Fibroblast of skin of abdomen (primary cell): Measurements from ENCODE around the gene ENO2.

Source experiments
- DNase-seq: peaks from one replicate; pipeline ENCODE4 v3.0.0-alpha.2; 2013

ENO2 gene

DNA sequence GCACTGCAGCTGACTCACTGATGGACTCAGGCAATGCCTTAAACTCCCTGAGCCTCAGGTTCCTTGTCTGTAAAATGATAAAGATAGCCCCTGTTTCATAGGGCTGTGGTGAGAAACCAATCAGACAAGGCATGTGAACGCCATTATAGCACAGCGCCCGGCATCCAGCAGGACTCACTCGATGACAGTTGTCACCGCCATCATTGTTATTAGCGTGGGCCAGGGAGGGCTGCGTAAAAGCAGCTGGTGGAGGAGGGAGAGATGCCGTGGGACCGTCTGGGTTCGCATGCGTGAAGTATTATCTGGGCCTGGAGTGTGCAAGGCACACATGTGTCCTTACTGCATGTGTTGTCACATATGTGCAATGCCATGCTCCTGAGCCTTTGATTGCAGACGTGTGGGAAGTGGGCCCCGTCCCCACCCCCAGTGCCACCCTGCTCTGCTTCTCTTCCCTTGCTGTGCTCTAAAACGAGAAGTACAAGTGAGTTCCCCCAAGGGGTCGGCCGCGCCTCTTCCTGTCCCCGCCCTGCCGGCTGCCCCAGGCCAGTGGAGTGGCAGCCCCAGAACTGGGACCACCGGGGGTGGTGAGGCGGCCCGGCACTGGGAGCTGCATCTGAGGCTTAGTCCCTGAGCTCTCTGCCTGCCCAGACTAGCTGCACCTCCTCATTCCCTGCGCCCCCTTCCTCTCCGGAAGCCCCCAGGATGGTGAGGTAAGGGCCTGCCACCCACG lies 36.6 kb downstream of the ENO2 start, which contains the start of gene PTPN6:
TSS of gene PTPN6 (plus strand) at position 546 of the 730 bp plus-strand sequence. CDS start at position 703, 157 bp downstream.
- no peak for DNase-seq

DNA sequence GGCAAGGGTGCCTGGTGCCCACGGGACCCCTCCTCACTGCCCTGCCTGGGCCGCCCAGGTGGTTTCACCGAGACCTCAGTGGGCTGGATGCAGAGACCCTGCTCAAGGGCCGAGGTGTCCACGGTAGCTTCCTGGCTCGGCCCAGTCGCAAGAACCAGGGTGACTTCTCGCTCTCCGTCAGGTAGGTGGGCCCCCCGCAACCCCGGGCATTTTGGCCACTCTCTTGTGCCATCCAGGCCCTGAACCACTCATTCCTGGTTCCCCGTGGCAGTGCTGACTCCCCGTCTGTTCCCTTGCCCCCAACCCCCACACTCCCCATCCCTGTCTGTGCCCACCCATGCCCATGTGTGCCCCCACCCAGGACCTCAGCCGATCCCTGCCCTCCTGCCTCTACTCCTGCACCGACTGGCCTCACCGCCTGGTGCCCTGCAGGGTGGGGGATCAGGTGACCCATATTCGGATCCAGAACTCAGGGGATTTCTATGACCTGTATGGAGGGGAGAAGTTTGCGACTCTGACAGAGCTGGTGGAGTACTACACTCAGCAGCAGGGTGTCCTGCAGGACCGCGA lies 37.3 kb downstream of the ENO2 start:
- no peak for DNase-seq

DNA sequence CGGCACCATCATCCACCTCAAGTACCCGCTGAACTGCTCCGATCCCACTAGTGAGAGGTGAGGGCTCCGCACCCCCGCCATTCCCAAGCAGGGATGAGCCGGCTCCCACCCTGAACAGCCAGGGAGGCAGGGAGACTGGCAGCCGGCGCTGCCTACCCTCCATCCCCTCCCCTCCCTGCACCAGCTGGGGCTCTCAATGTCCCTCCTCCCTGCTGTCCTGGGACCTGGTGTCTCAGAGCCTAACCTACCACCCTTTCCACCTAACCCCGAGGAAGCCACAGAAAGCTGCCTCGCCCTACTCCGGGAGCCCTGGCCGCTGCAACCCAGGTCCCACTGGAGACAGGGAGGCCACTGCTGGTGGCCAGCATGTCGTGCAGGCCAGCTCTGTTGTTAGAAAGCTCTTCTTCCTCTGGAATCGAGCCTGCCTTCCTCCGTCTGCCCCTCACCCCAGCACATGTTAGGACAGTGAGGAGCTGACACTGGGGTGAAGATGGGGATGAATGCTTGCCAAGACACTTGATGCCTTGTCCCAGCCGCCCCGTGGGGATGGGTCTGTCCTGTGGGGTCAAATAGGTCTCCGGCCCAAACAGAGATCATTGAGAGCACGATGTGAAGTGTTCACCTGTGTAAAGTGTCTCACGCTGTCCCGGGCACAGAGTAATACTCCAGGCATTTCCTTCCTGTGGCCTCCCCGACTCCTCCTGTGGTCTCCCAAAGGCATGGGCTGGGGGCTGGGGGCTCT lies 37.9 kb downstream of the ENO2 start:
- DNase-seq = no peak

DNA sequence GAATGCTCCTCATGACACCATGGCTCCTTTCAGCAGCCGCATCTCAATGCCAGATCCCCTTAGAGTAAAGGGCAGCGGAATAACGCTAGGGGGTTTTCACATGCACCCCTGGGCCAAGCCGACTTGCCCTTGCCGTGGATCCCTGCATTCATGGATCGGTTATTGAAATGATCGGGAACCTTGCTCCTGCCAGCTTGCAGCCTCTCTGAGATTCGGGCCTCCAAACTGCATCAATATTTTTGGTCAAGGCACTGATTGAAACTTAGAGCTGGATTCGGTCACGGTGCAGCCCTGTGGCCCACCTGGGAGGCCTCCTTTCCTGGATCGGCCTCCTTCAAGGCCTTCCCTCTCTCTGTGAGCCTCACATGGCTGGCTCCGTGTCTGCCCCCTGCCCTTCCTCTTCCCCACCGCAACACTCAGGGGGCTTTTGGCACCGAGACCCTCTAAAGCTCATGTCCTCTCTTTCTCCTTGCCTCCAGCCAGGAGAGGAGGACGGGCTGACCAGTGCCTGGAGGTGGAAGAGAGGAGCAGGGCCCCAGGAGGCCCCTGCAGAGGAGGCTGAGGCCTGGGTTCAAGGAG lies 38.6 kb downstream of the ENO2 start:
- no peak for DNase-seq

DNA sequence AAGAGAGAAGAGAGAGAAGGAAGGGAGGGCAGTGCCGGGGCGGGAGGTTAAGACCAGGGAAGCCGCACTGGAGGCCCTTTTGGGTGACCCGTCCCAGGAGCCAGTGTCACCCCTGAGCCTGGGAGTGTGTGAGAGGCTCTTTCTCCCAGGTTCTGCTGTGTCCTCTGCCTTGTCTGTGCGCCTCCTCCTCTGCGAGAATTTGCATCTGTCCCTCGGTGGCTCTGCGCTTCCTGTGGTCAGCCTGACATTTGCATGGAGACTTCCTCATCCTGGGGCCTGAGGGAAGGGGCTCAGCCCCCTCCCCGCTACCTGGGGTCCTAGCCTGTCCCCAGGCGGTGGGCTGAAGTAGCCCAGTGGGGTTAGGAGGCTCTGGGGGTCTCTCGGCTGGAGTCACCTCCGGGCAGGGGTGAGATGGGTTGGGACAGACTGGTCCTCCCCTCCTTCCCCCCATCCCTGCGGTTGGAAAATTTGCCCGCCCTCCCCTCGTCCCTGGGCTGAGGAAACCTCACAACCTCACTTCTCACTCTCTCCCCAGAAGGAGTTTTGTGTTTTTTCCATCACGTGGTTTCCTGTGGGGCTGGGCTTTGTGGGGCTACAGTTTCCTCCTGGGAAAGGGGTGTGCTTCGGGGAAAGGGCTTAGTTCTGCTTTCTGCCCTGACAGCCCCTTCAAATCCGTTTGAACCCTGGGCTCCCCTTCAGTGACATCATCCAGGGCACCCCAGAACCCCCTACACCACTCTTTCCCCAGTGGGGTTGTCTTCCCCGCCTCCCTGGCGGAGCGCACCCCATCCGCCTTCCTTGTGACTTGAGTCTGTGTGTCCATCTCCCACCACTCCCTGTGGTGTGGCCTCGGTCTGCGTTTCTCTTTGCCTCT lies 39.3 kb downstream of the ENO2 start:
- peak; percentile 62 for DNase-seq

DNA sequence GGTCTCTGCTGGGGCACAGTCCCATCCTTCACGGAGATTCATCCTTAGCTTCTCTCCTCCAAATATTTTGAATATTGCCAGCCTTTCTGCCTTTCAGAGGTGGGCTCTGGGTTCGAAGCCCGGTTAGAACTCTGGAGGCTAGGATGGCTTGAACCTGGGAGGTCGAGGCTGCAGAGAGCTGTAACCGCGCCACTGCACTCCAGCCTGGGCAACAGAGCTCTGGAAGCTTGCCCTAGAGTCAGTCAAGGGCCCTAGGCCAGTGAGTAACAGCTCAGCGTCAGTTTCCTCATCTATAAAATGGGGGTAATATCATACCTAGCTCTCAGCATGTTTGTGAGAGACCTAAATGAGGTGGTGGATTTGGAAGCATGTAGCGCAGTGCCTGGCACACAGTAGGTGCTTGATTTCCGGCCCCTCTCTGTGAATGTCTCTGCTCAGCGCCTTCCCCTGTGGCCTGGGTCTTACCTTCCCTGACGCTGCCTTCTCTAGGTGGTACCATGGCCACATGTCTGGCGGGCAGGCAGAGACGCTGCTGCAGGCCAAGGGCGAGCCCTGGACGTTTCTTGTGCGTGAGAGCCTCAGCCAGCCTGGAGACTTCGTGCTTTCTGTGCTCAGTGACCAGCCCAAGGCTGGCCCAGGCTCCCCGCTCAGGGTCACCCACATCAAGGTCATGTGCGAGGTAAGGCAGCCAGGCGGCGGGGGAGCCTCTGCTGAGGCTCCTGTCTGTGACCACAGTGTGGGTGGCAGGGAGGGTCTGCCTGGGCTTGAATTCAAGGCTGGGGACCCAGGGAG lies 40.1 kb downstream of the ENO2 start:
- DNase-seq = no peak

DNA sequence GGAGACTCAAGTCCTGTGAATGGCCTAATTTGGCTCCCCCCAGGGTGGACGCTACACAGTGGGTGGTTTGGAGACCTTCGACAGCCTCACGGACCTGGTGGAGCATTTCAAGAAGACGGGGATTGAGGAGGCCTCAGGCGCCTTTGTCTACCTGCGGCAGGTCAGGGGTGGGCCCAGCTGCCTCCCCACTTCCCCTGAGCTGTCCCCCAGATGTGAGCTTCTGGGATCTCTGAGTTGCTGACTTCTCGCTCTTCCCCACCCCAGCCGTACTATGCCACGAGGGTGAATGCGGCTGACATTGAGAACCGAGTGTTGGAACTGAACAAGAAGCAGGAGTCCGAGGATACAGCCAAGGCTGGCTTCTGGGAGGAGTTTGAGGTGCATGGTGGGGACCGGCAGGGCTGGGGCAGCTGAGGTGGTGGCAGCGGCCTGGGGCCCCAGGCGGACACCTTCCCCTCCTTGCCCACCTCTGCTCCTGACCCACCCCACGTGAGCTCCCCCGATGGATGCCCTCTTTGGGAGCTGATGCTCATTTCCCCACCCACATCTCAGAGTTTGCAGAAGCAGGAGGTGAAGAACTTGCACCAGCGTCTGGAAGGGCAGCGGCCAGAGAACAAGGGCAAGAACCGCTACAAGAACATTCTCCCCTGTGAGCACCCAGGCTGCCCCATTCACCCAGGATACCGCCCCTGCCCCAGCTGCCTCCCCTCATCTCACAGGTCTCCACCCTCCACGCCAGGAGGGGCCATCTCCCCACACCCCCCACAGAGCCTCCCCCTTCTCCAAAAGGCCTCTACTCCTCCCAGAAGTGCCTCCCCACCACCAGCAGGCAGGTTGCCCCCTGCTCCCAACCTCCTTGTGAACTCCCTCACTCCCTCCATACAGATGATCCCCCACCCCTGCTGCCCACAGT lies 41.0 kb downstream of the ENO2 start:
- DNase-seq = no peak

DNA sequence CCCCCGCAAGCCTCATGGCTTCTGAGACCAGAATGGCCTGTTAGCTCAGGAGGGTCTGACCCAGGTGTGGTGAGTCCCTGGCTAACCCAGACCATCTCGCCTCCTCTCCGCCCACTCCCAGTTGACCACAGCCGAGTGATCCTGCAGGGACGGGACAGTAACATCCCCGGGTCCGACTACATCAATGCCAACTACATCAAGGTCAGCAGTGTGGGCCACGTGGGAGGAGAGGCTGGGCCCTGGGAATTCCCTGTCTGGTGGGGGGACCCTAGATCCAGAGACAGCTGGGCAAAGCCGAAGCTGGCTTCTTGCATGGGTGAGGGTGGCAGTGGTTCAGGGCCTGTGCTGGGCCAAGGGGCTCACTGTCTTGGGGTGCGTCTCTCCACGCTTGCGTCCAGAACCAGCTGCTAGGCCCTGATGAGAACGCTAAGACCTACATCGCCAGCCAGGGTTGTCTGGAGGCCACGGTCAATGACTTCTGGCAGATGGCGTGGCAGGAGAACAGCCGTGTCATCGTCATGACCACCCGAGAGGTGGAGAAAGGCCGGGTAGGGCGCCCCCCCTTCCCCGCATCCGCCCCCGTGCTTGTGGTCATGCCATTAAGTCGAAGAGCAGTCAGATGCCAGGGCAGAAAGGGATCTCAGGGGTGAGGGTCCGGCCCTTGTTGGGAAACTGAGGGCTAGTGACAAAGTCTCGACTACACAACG lies 41.8 kb downstream of the ENO2 start:
- DNase-seq = no peak

DNA sequence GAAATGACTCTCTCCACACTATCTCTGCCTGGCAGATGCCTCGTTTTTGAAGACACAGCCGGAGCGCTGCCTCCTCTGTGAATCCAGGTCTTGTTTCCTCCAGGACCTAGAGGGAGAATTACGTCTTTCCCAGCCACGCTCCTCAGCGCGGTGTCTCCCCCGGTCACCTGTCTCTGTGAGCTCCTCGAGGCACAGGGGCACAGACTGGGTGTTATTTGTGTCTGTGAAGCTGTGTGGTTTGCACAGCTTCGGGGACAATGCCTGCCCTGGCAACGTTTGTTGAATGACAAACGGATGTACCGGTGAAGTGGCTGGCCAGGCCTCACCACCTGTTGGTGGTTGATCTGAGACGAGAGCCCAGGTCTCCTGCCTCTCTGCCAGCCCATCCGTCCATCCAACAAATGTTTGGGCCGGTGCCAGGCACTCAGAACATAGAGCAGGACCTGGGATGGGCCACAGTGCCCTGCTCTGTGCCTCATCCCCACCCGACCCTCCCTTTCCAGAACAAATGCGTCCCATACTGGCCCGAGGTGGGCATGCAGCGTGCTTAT lies 42.8 kb downstream of the ENO2 start:
- no peak for DNase-seq

DNA sequence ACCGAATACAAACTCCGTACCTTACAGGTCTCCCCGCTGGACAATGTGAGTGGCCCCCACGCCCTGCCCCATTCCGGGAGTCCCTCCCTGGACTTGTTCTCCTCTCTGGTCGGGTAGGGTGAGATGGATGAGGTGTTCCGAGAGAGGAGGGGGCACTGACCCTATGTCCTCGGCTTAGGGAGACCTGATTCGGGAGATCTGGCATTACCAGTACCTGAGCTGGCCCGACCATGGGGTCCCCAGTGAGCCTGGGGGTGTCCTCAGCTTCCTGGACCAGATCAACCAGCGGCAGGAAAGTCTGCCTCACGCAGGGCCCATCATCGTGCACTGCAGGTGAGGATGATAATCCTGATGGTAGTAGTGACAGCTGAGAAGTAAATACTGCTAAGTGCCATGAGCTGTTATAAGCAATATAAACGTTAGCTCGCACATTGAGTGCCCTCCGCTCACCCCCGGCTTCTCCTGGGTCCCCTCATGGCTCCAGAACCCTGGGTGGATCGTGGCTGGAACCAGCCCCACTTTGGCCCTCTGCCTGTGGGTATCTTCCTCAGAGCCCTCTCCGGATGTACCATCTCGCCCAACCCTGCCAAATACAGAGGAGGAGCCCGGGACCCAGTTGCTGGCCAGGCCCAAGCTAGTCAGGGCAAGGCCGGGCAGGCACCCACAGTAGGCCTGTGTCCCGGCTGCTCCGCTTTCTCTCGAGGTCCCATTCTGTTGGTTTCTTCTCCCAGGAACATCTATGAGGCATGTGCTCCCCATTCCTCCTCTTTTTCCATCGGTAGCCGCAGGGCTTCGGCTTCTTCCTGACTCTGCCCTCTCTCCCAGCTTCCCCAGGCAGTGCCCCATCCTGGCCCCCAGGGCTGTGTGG lies 43.6 kb downstream of the ENO2 start:
- no peak for DNase-seq

DNA sequence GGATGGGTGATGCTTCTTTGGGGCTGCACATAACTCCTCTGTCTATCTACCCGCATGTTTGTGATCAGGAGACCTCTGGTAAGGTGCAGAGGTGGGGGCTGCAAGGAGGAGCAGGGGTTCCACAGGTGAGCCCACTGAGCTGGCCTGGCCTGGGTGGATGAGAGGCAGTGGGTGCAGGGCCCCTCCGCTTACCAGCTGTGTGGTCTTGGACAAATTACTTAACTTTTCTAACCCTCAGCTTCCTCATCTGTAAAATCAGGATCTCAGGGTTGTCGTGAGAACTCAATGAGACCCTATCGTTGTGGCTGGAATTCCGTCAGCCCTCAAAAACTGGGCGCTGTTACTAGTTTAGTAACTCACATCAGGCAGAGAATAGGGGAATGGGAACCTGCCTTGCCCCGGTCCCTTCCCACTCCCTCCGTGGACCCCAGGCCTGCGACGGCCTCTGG lies 44.3 kb downstream of the ENO2 start:
- DNase-seq = no peak

DNA sequence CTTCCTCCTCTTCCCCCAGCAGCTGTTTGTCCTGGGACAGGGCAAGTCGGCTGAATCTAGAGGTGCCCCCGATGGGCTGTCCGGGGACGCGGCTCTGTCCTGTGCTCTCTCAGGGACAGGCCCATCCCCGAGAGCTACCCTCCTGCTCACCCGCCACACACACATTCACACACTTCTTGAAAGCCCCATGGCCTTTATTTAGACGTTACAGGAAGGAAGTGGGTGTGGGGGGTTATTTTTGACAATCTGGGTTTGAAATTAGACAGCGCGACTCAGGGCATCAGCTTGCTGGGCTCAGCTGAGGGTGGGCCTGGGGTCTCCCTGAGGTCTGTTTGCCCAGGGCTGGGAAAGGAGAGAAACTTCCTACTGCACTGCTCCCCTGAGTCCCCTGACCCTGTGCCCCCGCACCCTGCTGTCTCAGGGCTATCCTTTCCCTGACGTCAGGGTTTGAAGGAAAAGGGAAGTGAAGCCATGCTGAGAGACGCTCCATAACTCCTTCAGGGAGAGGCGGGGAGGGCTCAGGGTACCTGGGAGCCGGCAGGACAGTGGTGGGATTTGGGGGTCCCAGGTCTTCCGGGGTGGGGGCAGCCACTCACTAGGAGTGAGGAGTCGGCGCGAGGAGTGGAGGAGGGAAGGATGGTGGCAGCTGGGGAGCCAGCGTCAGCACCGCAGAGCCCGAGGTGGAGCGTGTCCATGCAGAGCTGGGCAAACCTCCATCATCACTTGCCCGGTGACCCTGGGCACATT lies 44.9 kb downstream of the ENO2 start:
- no peak for DNase-seq

DNA sequence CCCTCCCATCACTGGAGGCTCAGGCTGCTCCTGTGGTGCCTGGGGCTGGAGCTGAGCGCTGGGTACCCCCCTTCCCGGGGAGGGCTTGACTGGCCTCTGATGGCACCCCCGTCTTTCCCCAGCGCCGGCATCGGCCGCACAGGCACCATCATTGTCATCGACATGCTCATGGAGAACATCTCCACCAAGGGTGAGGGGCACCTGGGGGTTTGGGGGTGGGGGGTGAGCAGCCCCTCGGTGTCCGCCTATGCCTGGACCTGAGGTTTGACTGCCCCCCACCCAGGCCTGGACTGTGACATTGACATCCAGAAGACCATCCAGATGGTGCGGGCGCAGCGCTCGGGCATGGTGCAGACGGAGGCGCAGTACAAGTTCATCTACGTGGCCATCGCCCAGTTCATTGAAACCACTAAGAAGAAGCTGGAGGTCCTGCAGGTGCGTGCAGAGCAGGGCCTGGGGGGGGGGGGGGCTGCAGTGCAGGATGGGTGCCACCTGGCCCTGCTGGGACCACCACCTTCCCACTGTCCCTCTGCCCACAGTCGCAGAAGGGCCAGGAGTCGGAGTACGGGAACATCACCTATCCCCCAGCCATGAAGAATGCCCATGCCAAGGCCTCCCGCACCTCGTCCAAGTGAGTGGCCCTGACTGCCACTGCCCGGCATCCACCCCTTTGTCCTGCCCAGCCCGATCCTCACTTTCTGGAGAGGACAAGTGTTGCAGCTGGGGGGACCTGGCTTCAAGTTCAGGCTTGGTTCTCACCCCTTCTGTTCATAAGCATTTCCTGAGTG lies 45.6 kb downstream of the ENO2 start:
- no peak for DNase-seq

DNA sequence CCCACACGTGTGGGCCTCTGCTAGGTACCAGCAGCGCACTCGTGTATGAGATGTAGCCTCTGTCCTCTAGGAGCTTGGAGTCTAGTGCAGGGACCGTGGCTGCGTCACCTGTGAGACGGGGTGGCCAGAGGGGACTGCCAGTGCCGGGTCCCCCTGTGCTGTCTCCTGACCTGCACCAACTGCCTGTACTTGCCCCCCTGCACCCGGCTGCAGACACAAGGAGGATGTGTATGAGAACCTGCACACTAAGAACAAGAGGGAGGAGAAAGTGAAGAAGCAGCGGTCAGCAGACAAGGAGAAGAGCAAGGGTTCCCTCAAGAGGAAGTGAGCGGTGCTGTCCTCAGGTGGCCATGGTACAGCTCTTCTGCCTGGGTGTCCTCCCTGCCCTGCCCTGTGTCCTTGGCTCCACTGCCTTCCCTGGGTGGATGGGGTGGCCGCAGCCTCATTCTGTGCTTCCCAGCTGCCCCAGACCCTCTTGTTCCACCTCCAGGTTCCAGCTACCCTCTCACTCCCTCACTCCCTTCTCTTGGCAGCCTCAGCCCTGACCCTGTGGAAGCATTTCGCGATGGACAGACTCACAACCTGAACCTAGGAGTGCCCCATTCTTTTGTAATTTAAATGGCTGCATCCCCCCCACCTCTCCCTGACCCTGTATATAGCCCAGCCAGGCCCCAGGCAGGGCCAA lies 46.4 kb downstream of the ENO2 start:
- DNase-seq = peak; percentile 41

DNA sequence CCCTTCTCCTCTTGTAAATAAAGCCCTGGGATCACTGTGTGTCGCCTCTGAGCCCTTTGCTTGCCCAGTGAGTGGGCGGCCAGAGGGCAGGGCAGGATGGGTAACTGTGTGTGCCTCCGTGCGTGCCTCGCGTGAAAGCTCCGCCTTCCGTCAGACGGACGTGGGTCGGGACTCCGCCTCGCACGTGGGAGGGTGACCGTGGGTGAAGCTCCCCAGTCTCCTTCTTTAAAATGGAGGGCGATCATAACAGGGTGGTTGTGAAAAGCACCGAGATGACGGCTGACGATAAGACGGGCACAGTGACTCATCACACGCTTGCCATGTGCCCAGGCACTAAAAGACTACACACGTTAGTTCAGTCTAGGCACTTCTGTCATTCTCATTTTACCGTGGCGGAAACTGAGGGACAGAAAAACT lies 46.9 kb downstream of the ENO2 start:
- DNase-seq = no peak

DNA sequence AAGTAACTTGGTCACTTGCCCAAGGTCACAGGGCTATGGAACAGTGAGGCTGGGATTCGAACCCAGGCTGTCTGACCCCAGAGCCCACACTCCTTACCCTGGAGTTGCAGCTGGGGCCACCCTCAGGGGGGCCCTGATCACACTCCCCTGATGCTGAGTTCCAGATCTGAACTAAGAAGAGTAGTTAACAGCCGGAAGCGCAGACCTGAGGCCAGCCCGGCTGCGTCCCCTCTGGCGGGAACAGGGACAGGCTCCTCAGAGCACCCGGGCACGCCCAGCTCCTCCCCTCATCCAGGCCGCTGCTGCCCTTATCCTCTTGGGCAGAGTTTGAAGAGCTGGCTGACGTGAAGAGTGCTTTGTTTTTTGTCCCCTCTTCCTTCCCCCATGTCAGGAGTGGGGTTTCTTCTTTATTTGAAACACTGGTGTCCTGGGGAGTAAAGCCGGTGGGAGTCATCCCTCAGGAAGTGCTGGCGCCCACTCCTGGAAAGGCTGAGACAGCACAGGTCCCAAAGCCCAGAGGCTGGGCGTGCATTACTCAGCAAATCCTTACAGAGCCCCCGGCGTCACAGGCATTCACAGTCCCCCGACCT lies 47.4 kb downstream of the ENO2 start:
- DNase-seq = peak; percentile 85
